ENCODE measurements around the gene MLXIP. TPM values are rescaled to one million over a fixed set of nuclear protein-coding genes. Genes with fewer than 3 reads are reported as not detected.
"Not testable (repeated sequence)": the region's sequence is repeated elsewhere in the genome, so short reads cannot be mapped to it uniquely, and the experiment has no call there.

MLXIP gene
- total RNA-seq, 1 donor from 2014 or later = 18.4 TPM

DNA sequence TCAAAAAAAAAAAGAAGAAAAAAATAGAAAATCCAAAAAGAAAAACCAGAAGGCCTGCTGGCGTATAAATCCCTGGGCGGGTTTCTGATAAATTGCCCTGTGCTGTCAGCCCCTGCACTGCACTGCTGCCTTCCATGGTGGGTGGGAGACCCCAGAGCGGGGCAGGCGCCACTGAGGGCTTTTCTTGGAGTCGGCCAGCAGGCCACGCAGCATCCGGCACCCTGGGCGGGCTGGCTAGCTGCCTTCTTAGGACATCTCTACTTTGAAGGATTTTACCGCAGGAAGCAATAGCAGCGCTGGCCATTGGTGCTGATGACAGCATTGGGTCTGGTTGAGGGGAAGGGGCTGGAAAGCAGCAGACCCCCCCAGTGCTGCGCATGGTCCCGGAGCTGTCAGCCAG lies 66.3 kb downstream of the MLXIP start:
- no peak for DNase-seq (ENCODE audit: low read depth in 2 of 2)

DNA sequence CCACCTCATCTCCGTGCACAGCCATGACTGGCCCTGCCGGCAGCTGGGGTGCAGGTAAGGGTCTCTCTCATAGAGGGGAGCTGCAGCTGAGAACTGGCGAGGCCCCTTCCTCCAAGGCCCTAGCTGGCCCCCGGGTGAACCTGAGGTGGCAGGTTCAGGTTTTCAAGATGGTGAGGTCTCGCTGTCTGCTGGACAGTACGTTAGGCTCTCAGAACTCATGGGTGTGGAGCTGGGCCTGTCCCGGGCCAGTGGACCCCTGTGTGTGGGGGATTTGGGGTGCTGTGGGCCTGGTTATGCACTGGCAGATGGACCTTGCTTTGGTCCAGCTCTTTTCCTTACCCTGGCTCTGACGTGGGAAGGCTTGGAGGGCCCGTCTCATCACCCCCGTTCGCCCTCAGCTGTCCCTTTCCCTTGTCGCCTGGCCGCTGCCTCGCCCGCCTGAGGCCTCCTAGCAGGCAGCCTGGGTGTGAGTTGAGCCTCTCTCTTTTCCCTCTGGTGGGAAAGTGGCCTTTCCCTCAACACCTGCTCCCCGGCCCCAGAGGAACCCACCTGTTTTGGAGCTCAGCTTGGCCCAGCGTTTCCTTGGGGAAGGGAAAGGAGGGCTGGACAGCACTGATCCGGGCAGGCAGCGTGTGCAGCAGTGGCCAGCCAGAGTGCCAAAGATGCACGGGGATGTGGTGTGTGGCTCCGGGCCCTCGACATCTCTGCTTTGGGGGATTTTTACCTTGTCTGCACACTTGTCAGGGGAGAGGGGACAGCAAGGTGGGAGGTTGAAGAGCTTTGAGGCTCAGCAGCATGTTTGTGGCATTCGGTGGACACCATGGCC lies 67.2 kb downstream of the MLXIP start:
- no peak for DNase-seq (ENCODE audit: low read depth in 2 of 2)

DNA sequence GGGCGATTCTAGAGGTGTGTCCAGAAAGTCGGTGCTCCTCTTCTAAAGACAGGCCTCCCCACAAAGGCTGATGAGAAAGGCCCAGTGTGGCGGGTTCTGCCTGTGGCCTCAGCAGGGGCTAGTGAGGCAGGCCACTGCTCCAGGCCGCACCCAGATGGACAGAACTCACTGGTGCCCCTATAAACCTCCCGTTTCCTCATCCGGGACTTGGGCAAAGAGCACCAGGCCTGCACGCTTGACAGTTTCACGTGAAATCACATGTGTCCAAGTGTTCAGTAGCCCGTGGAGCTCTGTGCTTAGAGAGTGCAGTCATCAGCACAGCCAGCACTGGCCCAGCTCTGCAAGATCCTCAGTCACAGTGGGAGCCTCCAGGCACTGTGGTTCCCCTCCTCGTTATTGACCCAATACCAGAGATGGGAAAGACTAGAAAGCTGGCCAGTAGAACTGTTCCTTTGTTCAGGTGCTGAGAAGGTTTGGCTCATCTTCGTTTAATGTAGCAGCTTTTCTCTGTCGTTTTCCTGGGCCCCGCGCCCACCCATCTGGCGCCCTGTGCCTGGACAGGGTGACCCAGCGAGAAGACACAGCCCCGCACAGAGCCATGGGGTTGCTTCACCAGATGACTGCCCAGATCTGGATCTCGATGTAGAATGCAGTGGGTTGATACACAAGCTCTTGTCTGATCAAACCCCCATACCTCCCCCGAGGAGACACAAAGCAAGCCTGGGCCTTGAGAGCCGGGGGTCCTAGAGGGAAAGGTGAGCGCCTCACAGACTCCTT lies 69.1 kb downstream of the MLXIP start:
- no peak for DNase-seq (ENCODE audit: low read depth in 2 of 2)

DNA sequence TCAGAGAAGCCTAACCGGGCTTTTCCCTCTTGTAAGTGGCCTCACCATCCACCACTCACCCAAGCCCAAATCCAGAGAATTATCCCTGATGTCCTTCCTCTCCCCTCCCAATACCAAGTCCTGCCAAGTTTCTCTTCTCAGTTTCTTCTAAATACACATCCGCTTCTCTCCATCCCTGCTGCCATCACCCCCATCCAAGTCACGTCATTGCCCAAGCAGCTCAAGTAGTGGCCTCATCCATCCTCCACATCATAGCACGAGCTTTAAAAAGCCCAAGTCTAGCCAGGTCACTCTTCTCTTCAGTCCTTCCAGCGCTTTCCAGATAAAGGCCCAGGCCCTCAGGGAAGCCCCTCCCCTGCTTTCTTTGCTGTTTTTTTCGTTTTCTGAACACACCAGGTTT lies 70.1 kb downstream of the MLXIP start:
- no peak for DNase-seq (ENCODE audit: low read depth in 2 of 2)

DNA sequence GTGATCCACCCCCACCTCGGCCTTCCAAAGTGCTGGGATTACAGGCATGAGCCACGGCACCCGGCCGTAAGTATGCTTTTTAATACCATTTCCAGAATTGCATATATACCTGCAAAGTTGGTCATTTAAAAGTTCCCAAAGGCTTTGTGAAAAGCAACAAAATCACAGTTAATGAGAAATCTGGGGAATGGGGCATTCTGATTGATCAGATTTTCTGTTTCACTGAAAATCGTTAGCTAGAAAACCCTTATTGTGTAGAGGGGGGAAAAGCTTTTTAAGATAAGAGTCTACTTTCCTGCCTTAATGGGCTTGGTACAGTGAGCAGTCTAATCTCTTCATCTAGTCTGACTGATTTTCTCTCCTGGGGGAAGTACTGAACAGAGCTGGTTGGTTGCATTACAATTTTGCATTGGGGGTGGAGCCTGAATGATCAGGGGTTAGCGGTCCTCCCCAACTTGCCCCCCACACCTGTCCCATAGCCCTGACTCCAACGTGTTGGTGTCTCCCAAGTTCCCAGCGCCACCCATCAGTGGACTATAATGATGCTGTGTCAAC lies 71.6 kb downstream of the MLXIP start:
- DNase-seq (ENCODE audit: low read depth in 2 of 2) = no peak

DNA sequence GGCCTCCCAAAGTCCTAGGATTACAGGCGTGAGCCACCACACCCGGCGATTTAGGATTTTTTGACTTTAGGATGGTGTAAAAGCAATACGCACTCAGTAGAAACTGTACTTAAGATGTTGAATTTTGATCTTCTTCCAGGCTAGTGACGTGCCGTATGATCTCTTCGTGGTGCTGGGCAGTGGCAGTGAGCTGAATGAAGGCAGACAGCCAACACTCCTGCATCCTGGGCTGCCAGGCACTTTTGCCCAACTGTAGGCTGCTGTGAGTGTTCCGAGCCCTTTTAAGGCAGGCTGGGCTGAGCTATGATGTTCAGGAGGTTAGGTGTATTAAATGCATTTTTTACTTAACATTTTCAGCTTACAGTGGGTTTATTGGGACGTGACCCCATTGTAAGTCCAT lies 74.2 kb downstream of the MLXIP start:
- DNase-seq (ENCODE audit: low read depth in 2 of 2) = no peak

DNA sequence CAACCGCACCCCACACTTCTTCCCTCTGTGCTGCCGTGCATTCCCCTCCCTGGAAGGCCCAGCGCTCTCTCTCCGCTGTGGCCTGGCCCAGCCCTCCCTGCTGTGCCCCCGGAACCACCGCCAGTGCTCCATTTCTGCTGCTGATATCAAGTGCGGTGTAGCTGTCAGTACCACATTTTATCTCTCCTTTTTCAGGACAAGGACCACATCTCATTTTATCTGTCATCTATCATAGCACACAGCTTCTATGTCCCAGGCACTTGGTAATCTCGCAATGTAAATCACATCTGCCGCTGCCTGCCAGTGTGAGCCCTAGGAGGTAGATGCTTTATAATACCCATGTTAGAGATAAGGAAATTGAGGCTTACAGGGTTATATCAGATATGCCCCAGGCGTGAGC lies 77.1 kb downstream of the MLXIP start:
- no peak for DNase-seq (ENCODE audit: low read depth in 2 of 2)

DNA sequence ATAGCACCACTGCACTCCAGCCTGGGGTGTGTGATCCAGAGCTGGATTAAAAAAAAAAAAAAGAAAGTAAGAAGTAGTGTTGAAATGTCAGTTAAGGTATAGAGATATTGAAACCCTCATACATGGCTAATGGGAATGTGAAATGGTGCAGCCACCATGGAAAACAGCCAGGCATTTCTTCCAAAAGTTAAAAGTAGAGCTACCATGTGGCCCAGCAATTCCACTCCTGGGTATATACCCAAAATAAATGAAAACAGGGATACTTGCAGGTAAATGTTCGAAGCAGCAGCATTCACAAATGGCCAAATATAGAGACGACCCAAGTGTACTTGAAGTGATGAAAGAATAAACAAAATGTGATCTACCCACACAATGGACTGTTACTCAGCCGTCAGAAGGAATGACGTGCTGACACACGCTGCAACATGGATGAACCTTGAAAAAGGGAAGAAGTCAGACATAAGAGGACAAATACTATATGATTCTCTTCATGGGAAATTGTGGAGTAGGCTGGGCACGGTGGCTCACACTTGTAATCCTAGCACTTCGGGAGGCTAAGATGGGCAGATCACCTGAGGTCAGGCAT lies 80.2 kb downstream of the MLXIP start:
- DNase-seq (ENCODE audit: low read depth in 2 of 2) = no peak

DNA sequence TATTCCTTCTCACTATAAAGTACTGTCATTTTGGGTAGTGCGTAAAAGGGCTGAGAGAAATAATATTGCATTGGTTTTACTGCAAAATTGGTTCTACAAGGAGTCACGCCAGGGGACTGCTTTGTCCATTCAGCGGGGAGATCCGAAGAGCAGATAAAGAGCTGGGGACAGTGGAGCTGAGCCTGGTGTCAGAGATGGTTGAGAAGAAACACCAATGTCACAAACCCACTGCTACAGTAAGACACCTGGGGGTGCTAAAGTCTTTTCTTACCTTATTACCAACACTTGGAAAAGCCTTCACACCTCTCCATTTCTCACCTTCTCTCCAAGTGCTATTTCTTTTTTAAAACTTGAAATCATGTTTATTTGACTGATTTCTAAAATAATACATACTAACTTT lies 81.3 kb downstream of the MLXIP start:
- DNase-seq (ENCODE audit: low read depth in 2 of 2) = no peak

DNA sequence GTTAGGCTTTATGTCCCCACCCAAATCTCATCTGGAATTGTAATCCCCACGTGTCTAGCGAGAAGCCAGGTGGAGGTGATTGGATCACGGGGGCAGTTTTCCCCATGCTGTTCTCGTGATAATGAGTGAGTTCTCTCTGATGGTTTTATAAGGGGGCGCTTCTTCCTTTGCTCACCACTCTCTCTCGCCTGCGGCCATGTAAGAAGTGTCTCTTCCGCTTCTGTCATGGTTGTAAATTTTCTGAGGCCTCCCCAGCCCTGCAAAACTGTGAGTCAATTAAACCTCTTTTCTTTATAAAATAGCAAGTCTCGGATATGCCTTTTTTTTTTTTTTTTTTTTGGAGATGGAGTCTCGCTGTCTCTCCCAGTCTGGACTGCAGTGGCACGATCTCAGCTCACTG lies 82.2 kb downstream of the MLXIP start:
- DNase-seq (ENCODE audit: low read depth in 2 of 2) = no peak

DNA sequence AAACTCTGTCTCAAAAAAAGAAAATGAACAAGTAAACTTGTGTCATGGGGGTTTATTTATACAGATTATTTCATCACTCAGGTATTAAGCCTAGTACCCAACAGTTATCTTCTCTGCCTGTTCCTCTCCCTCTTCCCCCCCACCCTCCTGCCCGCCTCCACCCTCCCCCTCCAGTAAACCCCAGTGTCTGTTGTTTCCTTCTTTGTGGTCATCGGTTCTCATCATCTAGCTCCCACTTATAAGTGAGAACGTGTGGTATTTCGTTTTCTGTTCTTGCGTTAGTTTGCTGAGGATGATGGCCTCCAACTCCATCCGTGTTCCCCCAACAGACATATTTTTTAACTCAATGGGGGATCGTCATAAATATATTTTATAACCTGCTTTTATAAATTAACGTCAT lies 83.1 kb downstream of the MLXIP start:
- no peak for DNase-seq (ENCODE audit: low read depth in 2 of 2)

DNA sequence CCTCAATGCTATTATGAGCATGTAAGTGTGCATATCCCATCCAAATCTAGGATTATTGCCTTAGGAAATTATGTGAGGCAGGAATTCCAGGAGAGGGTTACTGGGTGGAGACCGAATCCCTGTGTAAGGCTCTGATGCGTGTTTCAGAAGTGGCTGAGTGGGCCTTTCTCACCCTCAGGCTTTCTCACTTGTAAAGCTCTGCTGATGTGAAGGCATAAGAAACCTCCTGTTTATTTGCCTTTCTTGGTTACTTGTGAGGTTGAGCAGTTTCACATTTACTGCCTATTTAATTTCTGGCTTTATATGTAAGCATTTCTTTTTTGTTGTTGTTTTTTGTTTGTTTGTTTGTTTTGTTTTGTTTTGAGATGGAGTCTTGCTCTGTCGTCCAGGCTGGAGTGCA lies 84.4 kb downstream of the MLXIP start:
- DNase-seq (ENCODE audit: low read depth in 2 of 2) = no peak

DNA sequence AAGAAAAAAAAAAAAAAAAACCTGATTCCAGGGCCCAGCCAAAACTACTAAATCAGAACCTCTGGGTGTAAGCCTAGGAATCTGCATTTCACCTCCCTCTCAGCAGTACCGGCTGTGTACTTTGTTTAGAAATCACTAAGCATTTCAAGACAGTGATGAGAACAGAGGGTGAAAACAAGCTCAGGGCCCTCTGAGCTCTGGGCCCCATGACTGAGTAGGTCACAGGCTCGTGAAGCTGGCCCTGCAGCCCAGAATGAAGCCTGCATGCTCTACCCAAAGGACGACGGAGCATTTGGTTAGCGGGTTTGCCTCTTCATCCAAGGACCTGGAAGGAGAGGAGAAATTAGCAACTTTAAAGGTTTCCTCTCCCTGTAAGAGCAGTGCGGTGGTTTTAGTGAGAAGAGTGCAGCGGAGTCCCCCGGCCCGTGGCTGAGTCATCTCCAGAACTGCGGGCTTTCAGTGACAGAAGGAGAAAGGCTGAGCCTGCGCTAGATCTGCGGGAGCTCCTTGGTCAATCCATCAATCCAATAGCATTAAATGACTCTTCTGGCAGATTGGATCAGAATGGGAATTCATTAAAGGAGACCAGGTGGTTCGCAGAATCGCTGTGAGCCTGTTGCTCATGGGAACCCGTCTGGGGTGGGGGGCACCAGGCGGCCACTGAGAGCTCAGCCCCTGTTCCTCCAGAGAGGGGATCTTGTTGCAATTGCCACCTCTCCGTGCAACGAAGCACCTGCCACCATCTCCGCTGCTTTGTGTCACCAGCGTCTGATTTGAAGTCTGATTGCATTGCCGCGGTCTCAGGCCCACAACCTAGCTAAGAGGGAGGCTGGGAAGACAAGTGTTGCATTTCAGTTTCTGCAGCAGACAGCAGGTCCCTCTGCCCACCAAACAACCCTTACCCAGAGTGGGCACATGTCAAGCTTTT lies 88.1 kb downstream of the MLXIP start:
- DNase-seq (ENCODE audit: low read depth in 2 of 2) = no peak

DNA sequence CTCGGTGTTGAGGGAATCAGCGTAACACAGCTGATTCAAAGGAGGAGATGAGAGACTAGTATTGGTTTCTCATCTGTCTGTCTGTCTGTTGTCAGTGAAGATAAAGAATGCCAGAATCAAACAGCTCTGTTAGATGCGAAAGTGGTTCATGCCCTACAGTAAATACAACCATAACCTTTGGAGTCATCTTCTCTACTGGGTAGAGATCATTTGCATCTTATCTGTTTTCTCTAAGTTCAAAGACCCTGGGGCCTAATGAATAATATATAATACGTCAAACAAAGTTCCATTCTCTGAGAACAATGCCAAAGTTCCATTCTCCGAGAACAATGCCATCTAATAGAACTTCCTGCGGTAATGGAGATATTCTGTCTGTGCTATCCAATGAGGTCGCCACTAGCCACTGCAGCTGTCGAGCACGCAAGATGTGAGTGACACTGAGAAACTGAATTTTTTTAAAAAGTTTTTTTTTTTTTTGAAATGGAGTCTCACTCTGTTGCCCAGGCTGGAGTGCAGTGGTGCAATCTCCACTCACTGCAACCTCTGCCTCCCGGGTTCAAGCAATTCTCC lies 88.9 kb downstream of the MLXIP start:
- DNase-seq (ENCODE audit: low read depth in 2 of 2) = peak; percentile 45 to 57

DNA sequence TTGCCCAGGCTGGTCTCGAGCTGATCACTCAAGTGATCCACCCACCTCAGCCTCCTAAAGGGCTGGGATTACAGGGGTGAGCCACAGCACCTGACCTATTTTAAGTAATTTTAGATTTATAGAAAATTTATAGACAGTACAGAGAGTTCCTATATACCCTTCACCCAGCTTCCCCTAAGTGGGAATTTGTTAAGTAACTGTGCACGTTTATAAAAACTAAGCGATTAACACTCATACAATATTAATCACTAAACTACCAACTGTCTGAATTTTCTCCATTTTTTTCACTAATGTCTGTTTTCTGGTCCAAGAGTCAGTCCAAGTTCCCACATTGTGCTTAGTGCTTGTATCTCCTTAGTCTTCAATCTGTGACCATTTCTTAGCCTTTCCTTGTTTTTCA lies 89.9 kb downstream of the MLXIP start:
- DNase-seq (ENCODE audit: low read depth in 2 of 2) = no peak

DNA sequence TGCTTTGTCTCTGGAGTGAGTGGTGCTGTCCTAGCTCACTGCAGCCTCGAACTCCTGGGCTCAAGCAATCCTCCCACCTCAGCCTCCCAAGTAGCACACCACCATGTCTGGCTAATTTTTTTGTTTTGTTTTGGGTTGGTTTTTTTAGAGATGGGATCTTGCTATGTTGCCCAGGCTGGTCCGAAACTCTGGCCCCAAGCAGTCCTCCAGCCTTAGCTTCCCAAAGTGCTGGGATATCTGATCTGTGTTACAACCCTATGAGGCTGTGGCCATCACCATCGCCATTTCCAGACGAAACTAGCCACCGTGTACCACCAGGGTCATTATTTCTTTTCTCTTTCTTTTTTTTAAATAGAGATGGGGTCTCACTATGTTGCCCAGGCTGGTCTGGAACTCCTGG lies 92.8 kb downstream of the MLXIP start:
- DNase-seq (ENCODE audit: low read depth in 2 of 2) = no peak

DNA sequence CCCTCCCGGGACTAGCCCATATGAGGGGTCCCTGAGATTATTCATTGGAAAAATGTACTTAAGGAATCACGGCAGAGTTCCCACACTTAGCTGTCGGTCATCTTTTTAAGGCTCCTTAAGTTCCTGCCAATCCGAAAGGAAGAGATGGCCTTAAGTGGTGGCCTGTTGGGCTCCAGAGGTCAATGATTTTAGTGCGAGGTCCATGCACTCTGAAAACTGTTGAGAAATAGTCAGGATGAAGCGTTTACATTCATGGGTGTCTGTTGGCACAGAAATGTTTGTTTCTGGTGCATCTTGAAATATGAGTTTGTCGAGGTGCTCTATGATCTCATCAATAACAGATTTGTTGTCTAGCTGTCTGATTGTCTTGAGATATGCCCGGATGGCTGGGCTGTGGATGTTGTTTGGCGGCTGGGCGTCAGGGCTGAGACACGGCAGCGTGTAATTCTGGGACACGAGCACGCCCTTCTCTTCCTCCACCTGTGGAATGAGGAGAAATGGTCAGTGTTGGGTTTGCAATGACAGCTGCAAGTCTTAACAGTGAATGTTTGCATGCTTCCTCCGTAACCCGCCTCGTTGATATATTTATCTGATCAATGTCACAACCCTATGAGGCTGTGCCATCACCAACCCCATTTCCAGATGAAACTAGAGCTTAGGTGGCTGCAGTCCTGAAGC lies 93.8 kb downstream of the MLXIP start:
- DNase-seq (ENCODE audit: low read depth in 2 of 2) = no peak

DNA sequence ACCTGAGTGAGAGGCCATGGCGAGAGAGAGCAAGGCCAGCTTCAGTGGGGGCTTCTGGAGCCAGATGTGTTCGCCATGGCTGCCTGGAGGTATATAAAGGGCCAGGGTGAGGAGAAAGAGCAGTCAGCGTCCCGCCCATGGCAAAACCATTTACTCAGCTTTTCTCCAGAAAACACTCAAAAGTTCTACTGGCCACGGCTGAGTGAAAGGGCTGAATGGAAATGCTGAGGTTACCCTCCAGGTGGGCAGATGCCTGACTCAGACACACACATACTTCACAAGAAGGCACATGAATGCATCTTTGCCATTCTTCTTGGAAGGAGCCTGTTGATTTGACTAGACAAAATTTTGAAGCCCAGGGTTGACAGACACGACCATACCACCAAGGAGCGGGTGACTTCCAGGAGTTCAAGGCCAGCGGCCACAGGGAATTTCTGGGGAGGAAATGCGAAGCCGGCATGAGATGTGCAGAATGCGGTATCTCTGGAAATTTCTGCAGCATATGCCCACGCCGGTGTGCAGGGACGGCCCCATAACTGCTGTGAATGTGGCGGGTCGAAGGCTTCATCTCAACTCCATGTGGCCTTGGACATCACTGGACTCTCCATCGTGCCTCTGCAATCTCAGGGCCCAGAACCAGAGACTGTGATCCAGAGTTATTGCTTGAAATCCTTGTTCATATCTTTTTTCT lies 95.7 kb downstream of the MLXIP start, which contains the start of gene IL31:
Gene IL31, minus strand, starts transcription at position 67 of the 691 bp plus-strand sequence. Its CDS starts 49 bp downstream, at position 18.
- DNase-seq (ENCODE audit: low read depth in 2 of 2) = no peak

DNA sequence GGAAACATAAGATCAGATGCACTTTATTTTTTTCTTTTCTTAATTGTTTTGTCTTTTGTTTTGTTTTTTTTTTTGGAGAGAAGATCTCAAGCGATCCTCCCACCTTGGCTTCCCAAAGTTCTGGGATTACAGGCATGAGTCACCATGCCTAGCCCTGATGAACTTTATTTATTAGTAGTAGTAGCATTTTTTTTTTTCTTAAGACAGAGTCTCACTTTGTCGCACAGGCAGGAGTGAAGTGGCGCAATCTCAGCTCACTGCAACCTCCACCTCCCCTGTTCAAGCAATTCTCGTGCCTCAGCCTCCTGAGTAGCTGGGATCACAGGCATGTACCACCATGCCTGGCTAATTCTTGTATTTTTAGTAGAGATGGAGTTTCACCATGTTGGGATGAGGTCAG lies 97.9 kb downstream of the MLXIP start:
- not testable (repeated sequence) for DNase-seq (ENCODE audit: low read depth in 2 of 2)
